ENCODE results near the gene RARS1. TPM values are rescaled to one million over a fixed set of nuclear protein-coding genes. Genes with fewer than 3 reads are reported as not detected.

RARS1 gene
- total RNA-seq, 1 experiment from 2014 or later, result 128 TPM

DNA sequence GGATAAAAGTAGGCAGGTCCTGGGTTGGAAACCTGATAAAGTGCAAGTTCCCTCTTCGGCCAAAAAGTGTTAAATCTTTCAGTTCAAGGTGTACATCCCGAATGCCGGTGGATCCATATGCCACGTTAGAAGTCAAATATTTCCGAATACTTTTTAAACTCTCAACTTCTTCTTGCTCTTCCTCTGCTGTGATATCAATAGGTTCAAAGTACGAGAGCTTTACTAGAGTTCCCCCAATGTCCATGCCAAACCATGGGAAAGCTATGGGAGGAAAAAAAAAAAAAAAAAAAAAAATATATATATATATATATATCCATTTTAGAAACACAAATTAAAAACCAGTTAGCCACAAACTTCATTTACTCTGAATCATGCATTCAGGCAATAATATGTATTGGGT is 82.5 kb downstream of the RARS1 start:
- Histone ChIP-seq H3K9me3 (ENCODE audit: control insufficient read depth, insufficient read depth, low read depth, low read length) (no peaks in the 10 kb centered on the region), H3K4me3 (ENCODE audit: low read depth in 2 of 2, low read length in 2 of 2) (no peak overlapping the region), H3K36me3 (ENCODE audit: control insufficient read depth, insufficient read depth, low read length) (peaks cover 18% of the 10 kb centered on the region), H3K27me3 (ENCODE audit: control insufficient read depth, insufficient read depth, low read length) (no peaks in the 10 kb centered on the region), H3K4me1 (ENCODE audit: control insufficient read depth, insufficient read depth, low read length) (peaks cover 3% of the 10 kb centered on the region; the same call in 1 of the 2 replicates), H3K27ac (ENCODE audit: low read length) (no peak overlapping the region)
- ChIA-PET CTCF (no interaction called here), POLR2A (no interaction called here)
- DNase-seq (ENCODE audit: low read depth, low spot score), result no peak
- in situ Hi-C loops (cut with HindIII; ENCODE audit: low pct_unique_long_range_greater_than_20kb, low sequenced_read_pairs), result no loop called here
- no peak for TF ChIP-seq POLR2AphosphoS5 (IDR thresholded peaks at IDR 0.05; ENCODE audit: low read depth, low read length)
- no peak for TF ChIP-seq TCF7L2 (IDR thresholded peaks at IDR 0.05; ENCODE audit: low read depth, low read length)
- TF ChIP-seq, protein P1, sequence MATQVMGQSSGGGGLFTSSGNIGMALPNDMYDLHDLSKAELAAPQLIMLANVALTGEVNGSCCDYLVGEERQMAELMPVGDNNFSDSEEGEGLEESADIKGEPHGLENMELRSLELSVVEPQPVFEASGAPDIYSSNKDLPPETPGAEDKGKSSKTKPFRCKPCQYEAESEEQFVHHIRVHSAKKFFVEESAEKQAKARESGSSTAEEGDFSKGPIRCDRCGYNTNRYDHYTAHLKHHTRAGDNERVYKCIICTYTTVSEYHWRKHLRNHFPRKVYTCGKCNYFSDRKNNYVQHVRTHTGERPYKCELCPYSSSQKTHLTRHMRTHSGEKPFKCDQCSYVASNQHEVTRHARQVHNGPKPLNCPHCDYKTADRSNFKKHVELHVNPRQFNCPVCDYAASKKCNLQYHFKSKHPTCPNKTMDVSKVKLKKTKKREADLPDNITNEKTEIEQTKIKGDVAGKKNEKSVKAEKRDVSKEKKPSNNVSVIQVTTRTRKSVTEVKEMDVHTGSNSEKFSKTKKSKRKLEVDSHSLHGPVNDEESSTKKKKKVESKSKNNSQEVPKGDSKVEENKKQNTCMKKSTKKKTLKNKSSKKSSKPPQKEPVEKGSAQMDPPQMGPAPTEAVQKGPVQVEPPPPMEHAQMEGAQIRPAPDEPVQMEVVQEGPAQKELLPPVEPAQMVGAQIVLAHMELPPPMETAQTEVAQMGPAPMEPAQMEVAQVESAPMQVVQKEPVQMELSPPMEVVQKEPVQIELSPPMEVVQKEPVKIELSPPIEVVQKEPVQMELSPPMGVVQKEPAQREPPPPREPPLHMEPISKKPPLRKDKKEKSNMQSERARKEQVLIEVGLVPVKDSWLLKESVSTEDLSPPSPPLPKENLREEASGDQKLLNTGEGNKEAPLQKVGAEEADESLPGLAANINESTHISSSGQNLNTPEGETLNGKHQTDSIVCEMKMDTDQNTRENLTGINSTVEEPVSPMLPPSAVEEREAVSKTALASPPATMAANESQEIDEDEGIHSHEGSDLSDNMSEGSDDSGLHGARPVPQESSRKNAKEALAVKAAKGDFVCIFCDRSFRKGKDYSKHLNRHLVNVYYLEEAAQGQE (IDR thresholded peaks at IDR 0.05; ENCODE audit: insufficient read depth in 1 of 2, low read depth in 2 of 2, low read length in 1 of 2), result no peak
- TF ChIP-seq SIN3A (IDR thresholded peaks at IDR 0.05; ENCODE audit: borderline replicate concordance, insufficient read depth, low read depth, low read length), result no peak
- TF ChIP-seq, protein P2, sequence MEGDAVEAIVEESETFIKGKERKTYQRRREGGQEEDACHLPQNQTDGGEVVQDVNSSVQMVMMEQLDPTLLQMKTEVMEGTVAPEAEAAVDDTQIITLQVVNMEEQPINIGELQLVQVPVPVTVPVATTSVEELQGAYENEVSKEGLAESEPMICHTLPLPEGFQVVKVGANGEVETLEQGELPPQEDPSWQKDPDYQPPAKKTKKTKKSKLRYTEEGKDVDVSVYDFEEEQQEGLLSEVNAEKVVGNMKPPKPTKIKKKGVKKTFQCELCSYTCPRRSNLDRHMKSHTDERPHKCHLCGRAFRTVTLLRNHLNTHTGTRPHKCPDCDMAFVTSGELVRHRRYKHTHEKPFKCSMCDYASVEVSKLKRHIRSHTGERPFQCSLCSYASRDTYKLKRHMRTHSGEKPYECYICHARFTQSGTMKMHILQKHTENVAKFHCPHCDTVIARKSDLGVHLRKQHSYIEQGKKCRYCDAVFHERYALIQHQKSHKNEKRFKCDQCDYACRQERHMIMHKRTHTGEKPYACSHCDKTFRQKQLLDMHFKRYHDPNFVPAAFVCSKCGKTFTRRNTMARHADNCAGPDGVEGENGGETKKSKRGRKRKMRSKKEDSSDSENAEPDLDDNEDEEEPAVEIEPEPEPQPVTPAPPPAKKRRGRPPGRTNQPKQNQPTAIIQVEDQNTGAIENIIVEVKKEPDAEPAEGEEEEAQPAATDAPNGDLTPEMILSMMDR (IDR thresholded peaks at IDR 0.05), result no peak
- intact Hi-C loops (cut with micrococcal nuclease; ENCODE audit: unreplicated experiment), result no loop called here
- ATAC-seq, result no peak
- no TSS peak for BruUV-seq (replicated peaks)

Small RNA genes within 50 kb of the gene (microRNA-seq; reads per million reads assigned to microRNA genes)
- gene MIR103A1 (ENCODE audit: unreplicated experiment), result not detected
- not detected for gene MIR103B1 (ENCODE audit: unreplicated experiment)

Other genes starting within 250 kb of the RARS1 start
- 29.4 TPM for gene WWC1, start 194.8 kb upstream of the RARS1 start, total RNA-seq (2021; ENCODE audit: unreplicated experiment)
- 7.5 TPM for gene FBLL1, start 42.8 kb downstream of the RARS1 start, total RNA-seq (2021; ENCODE audit: unreplicated experiment)
- 79.7 TPM for gene PANK3, start 92.9 kb downstream of the RARS1 start, total RNA-seq (2021; ENCODE audit: unreplicated experiment)

Data from Panc1 (cell line).